PFSK-1 (cell line): ENCODE data around the gene COL25A1.

Experiments used
- FOXP2 ChIP-seq: optimal IDR thresholded peaks from 2 replicates; pipeline ENCODE3; 2011; ENCODE audit warnings: borderline replicate concordance, control low read depth, inconsistent platforms; ENCODE audit not compliant: insufficient read depth; ENCODE audit errors: extremely low read length, extremely low read depth
- POLR2AphosphoS5 ChIP-seq: IDR thresholded peaks from 2 replicates; pipeline ENCODE4 v1.6.1; 2012; ENCODE audit warnings: low read depth, mild to moderate bottlenecking, control low read depth, low read length, moderate library complexity
- REST ChIP-seq, 2 experiments: IDR thresholded peaks; 2 replicates each; pipeline versions ENCODE4 v1.6.1 to v1.8.0; 2011 to 2012; ENCODE audit warnings: low read depth in 2 of 2, low read length in 2 of 2, control low read depth in 1 of 2, inconsistent platforms in 1 of 2, mild to moderate bottlenecking in 1 of 2, moderate library complexity in 1 of 2; ENCODE audit not compliant: insufficient read depth in 1 of 2
- SIN3A ChIP-seq: IDR thresholded peaks from 2 replicates; pipeline ENCODE4 v1.6.1; 2012; ENCODE audit warnings: mild to moderate bottlenecking, low read length, moderate library complexity, borderline replicate concordance; ENCODE audit not compliant: insufficient read depth
- TAF1 ChIP-seq: IDR thresholded peaks from 2 replicates; pipeline ENCODE4 v1.6.1; 2012; ENCODE audit warnings: low read length, control low read depth, borderline replicate concordance; ENCODE audit not compliant: insufficient read depth

DNA sequence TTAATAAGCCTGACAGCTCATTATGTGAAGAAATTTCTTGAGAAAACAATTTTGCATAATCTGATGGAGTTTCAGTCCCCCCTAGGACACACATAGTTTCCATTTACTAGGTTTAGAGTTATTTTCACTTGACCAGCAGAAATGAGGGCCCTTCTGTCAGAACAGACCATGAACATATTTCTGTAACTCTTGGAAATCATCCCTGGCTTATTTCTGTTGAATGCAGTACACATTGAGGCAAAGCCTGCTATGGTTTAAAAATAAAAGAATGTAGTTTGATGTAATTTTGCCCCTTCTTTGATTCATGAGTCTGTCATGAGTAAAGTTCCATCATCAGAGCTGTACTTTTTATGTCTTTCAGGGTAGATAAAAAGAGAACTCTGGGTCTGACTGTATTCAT lies 435.0 kb downstream of the COL25A1 start:
- TF ChIP-seq POLR2AphosphoS5 (no peak), TAF1 (no peak), REST (IDR thresholded peaks at IDR 0.05; ENCODE audit: insufficient read depth in 1 of 2, low read depth in 2 of 2, low read length in 2 of 2) (no peak), SIN3A (no peak), FOXP2 (no peak)
